Type B pancreatic cell (in vitro differentiated cells): ENCODE measurements around the gene RGS10. TPM values are rescaled to one million over a fixed set of nuclear protein-coding genes. Genes with fewer than 3 reads are reported as not detected.

Experiments
- DNase-seq: peaks from one replicate; pipeline ENCODE4 v3.0.0; 2021; ENCODE audit warnings: mixed read lengths; ENCODE audit not compliant: unreplicated experiment; ENCODE audit errors: extremely low spot score
- H3K27ac Mint-ChIP-seq: 2 replicates; pipeline ENCODE4 v1.8.0; 2021; ENCODE audit warnings: mild to moderate bottlenecking, mixed read lengths
- H3K27me3 Mint-ChIP-seq: 2 replicates; pipeline ENCODE4 v1.8.0; 2021; ENCODE audit warnings: mixed read lengths
- H3K36me3 Mint-ChIP-seq: 2 replicates; pipeline ENCODE4 v1.8.0; 2021; ENCODE audit warnings: mixed read lengths
- H3K4me1 Mint-ChIP-seq: one replicate; pipeline ENCODE4 v1.8.0; 2021; ENCODE audit warnings: mixed read lengths; ENCODE audit not compliant: unreplicated experiment
- H3K4me3 Mint-ChIP-seq: 2 replicates; pipeline ENCODE4 v1.8.0; 2021; ENCODE audit warnings: mild to moderate bottlenecking, mixed read lengths
- H3K9me3 Mint-ChIP-seq: 2 replicates; pipeline ENCODE4 v1.8.0; 2021; ENCODE audit warnings: mixed read lengths
- CTCF ChIP-seq: fragments of 200-600 bp; sonication (generic); conservative IDR thresholded peaks from 2 replicates; pipeline ENCODE4 v1.5.0; 2021; ENCODE audit warnings: antibody characterized with exemption, mild to moderate bottlenecking
- total RNA-seq: library from RNA; stranded (reverse); gene quantifications from 2 replicates; pipeline ENCODE4 v1.2.1, GENCODE V29; 2021; ENCODE audit warnings: low replicate concordance

The RGS10 gene
- total RNA-seq, 1 donor from 2014 or later: 10.2 TPM

GRCh38 chr10:119515511-119516045 is 26.9 kb downstream of the RGS10 start:
- TF ChIP-seq CTCF: no peak
- H3K27me3 Mint-ChIP-seq: no peaks in the 10 kb centered on the region
- no peaks in the 10 kb centered on the region for H3K36me3 Mint-ChIP-seq
- H3K4me3 Mint-ChIP-seq: no peak overlapping the region
- H3K9me3 Mint-ChIP-seq: peaks cover 4% of the 10 kb centered on the region
- peaks cover 20% of the 10 kb centered on the region for H3K4me1 Mint-ChIP-seq
- H3K27ac Mint-ChIP-seq: no peak overlapping the region
- DNase-seq: no peak

GRCh38 chr10:119514819-119515218 is 27.7 kb downstream of the RGS10 start:
- Mint-ChIP-seq H3K9me3 (peaks cover 4% of the 10 kb centered on the region), H3K4me1 (peaks cover 21% of the 10 kb centered on the region), H3K27ac (no peak overlapping the region), H3K4me3 (no peak overlapping the region), H3K36me3 (no peaks in the 10 kb centered on the region), H3K27me3 (no peaks in the 10 kb centered on the region)
- no peak for DNase-seq
- no peak for TF ChIP-seq CTCF

- peak overlapping the region; percentile 72 for H3K4me3 Mint-ChIP-seq
These were observed 30.5 kb downstream of the RGS10 start for GRCh38 chr10:119511828-119512515.

GRCh38 chr10:119509909-119510451 is 32.5 kb downstream of the RGS10 start:
- Mint-ChIP-seq H3K4me1 (peaks cover 16% of the 10 kb centered on the region), H3K27ac (no peak overlapping the region), H3K27me3 (no peaks in the 10 kb centered on the region), H3K36me3 (no peaks in the 10 kb centered on the region), H3K9me3 (peaks cover 4% of the 10 kb centered on the region), H3K4me3 (no peak overlapping the region)
- no peak for DNase-seq
- TF ChIP-seq CTCF: no peak

More at GRCh38 chr10:119511828-119512515, 30.5 kb downstream of the RGS10 start:
- TF ChIP-seq CTCF: no peak
- Mint-ChIP-seq H3K27ac (peak overlapping the region; percentile 65), H3K27me3 (no peaks in the 10 kb centered on the region), H3K4me1 (peaks cover 21% of the 10 kb centered on the region), H3K9me3 (peaks cover 4% of the 10 kb centered on the region), H3K36me3 (no peaks in the 10 kb centered on the region)
- no peak for DNase-seq

GRCh38 chr10:119507115-119507514 is 35.4 kb downstream of the RGS10 start:
- Mint-ChIP-seq H3K9me3 (peaks cover 4% of the 10 kb centered on the region), H3K4me1 (peaks cover 15% of the 10 kb centered on the region), H3K36me3 (no peaks in the 10 kb centered on the region), H3K27me3 (peaks cover 2% of the 10 kb centered on the region), H3K4me3 (no peak overlapping the region), H3K27ac (no peak overlapping the region)
- no peak for DNase-seq
- TF ChIP-seq CTCF: no peak
